ENCODE measurements around the gene SLC41A2.
A peak's percentile ranks its signal among the peaks of the same experiment; 100 is the strongest.
"Not testable (repeated sequence)": the region's sequence is repeated elsewhere in the genome, so short reads cannot be mapped to it uniquely, and the experiment has no call there.

SLC41A2 gene

GRCh38 chr12:104958001-104958804 lies at the start of gene SLC41A2:
TSS of gene SLC41A2 (minus strand) at chr12:104958290. CDS start at chr12:104928527, 29,763 bp downstream.
- peak; percentile 83 for DNase-seq (ENCODE audit: low spot score)
- no peaks in the 10 kb centered on the region for H3K9me3 Mint-ChIP-seq

GRCh38 chr12:105001476-105001875 lies 43.4 kb upstream of the SLC41A2 start:
- Mint-ChIP-seq H3K9me3 (peaks cover 30% of the 10 kb centered on the region), H3K4me3 (no peak overlapping the region), H3K27ac (no peak overlapping the region), H3K36me3 (ENCODE audit: low read depth) (peaks cover 81% of the 10 kb centered on the region), H3K27me3 (ENCODE audit: low read depth) (no peaks in the 10 kb centered on the region), H3K4me1 (ENCODE audit: low read depth) (peaks cover 4% of the 10 kb centered on the region)
- no peak for DNase-seq (ENCODE audit: low spot score)

More at GRCh38 chr12:104958001-104958804, at the start of gene SLC41A2:
- H3K27me3 Mint-ChIP-seq (ENCODE audit: low read depth) = peaks cover 61% of the 10 kb centered on the region
- H3K4me3 Mint-ChIP-seq = peak within 1 kb of the TSS; percentile 87
- no peaks in the 10 kb centered on the region for H3K36me3 Mint-ChIP-seq (ENCODE audit: low read depth)
- H3K4me1 Mint-ChIP-seq (ENCODE audit: low read depth) = peaks cover 24% of the 10 kb centered on the region
- peak within 1 kb of the TSS; percentile 76 for H3K27ac Mint-ChIP-seq

GRCh38 chr12:104999347-104999685 lies 41.2 kb upstream of the SLC41A2 start:
- Mint-ChIP-seq H3K27me3 (ENCODE audit: low read depth) (no peaks in the 10 kb centered on the region), H3K4me1 (ENCODE audit: low read depth) (peaks cover 4% of the 10 kb centered on the region), H3K27ac (no peak overlapping the region), H3K9me3 (peaks cover 26% of the 10 kb centered on the region), H3K4me3 (no peak overlapping the region), H3K36me3 (ENCODE audit: low read depth) (peaks cover 79% of the 10 kb centered on the region)
- DNase-seq (ENCODE audit: low spot score) = no peak

- DNase-seq (ENCODE audit: low spot score) = no peak
- Mint-ChIP-seq H3K4me1 (ENCODE audit: low read depth) (peaks cover 4% of the 10 kb centered on the region), H3K27me3 (ENCODE audit: low read depth) (no peaks in the 10 kb centered on the region), H3K36me3 (ENCODE audit: low read depth) (peaks cover 79% of the 10 kb centered on the region), H3K9me3 (peaks cover 26% of the 10 kb centered on the region), H3K27ac (no peak overlapping the region), H3K4me3 (no peak overlapping the region)
Measured at GRCh38 chr12:104998423-104999346, 40.6 kb upstream of the SLC41A2 start.

- no peak overlapping the region for H3K4me3 Mint-ChIP-seq
- H3K4me1 Mint-ChIP-seq (ENCODE audit: low read depth) = peaks cover 4% of the 10 kb centered on the region
- H3K27me3 Mint-ChIP-seq (ENCODE audit: low read depth) = no peaks in the 10 kb centered on the region
- H3K9me3 Mint-ChIP-seq = peaks cover 19% of the 10 kb centered on the region
- no peak for DNase-seq (ENCODE audit: low spot score)
- peaks cover 75% of the 10 kb centered on the region for H3K36me3 Mint-ChIP-seq (ENCODE audit: low read depth)
- no peak overlapping the region for H3K27ac Mint-ChIP-seq
Measured at GRCh38 chr12:104997541-104997940, 39.5 kb upstream of the SLC41A2 start.

GRCh38 chr12:104994336-104994735 lies 36.2 kb upstream of the SLC41A2 start:
- Mint-ChIP-seq H3K4me1 (ENCODE audit: low read depth) (peaks cover 8% of the 10 kb centered on the region), H3K27me3 (ENCODE audit: low read depth) (no peaks in the 10 kb centered on the region), H3K9me3 (peaks cover 4% of the 10 kb centered on the region), H3K4me3 (no peak overlapping the region), H3K36me3 (ENCODE audit: low read depth) (peaks cover 73% of the 10 kb centered on the region), H3K27ac (no peak overlapping the region)
- no peak for DNase-seq (ENCODE audit: low spot score)

- no peak for DNase-seq (ENCODE audit: low spot score)
- peaks cover 24% of the 10 kb centered on the region for H3K4me1 Mint-ChIP-seq (ENCODE audit: low read depth)
- H3K4me3 Mint-ChIP-seq = no peak overlapping the region
- H3K27me3 Mint-ChIP-seq (ENCODE audit: low read depth) = no peaks in the 10 kb centered on the region
- peaks cover 67% of the 10 kb centered on the region for H3K36me3 Mint-ChIP-seq (ENCODE audit: low read depth)
- H3K27ac Mint-ChIP-seq = no peak overlapping the region
- H3K9me3 Mint-ChIP-seq = peaks cover 8% of the 10 kb centered on the region
Measured at GRCh38 chr12:104991565-104992128, 33.6 kb upstream of the SLC41A2 start.

GRCh38 chr12:104990950-104991349 lies 32.9 kb upstream of the SLC41A2 start:
- H3K4me1 Mint-ChIP-seq (ENCODE audit: low read depth) = peaks cover 26% of the 10 kb centered on the region
- H3K27ac Mint-ChIP-seq = no peak overlapping the region
- no peak overlapping the region for H3K4me3 Mint-ChIP-seq
- peaks cover 8% of the 10 kb centered on the region for H3K9me3 Mint-ChIP-seq
- DNase-seq (ENCODE audit: low spot score) = no peak
- no peaks in the 10 kb centered on the region for H3K27me3 Mint-ChIP-seq (ENCODE audit: low read depth)
- peaks cover 64% of the 10 kb centered on the region for H3K36me3 Mint-ChIP-seq (ENCODE audit: low read depth)

- Mint-ChIP-seq H3K27ac (peak within 1 kb of the TSS; percentile 43), H3K4me1 (ENCODE audit: low read depth) (peaks cover 27% of the 10 kb centered on the region), H3K4me3 (peak within 1 kb of the TSS; percentile 88), H3K9me3 (peaks cover 8% of the 10 kb centered on the region), H3K27me3 (ENCODE audit: low read depth) (peaks cover 11% of the 10 kb centered on the region), H3K36me3 (ENCODE audit: low read depth) (peaks cover 33% of the 10 kb centered on the region)
- DNase-seq (ENCODE audit: low spot score) = peak; percentile 82
Measured at GRCh38 chr12:104986022-104986941, 28.2 kb upstream of the SLC41A2 start, which contains the start of gene NOPCHAP1. TSS of gene NOPCHAP1 (plus strand) at chr12:104986316. CDS start at chr12:104986353, 37 bp downstream.

- no peak for DNase-seq (ENCODE audit: low spot score)
- H3K27me3 Mint-ChIP-seq (ENCODE audit: low read depth) = peaks cover 20% of the 10 kb centered on the region
- H3K27ac Mint-ChIP-seq = no peak overlapping the region
- peaks cover 25% of the 10 kb centered on the region for H3K36me3 Mint-ChIP-seq (ENCODE audit: low read depth)
- H3K9me3 Mint-ChIP-seq = peaks cover 8% of the 10 kb centered on the region
- peaks cover 27% of the 10 kb centered on the region for H3K4me1 Mint-ChIP-seq (ENCODE audit: low read depth)
- H3K4me3 Mint-ChIP-seq = peak overlapping the region; percentile 88
Measured at GRCh38 chr12:104985206-104985605, 27.1 kb upstream of the SLC41A2 start.

GRCh38 chr12:104977688-104978087 lies 19.6 kb upstream of the SLC41A2 start:
- H3K27ac Mint-ChIP-seq; H3K4me3 Mint-ChIP-seq; DNase-seq (ENCODE audit: low spot score); H3K36me3 Mint-ChIP-seq (ENCODE audit: low read depth); H3K4me1 Mint-ChIP-seq (ENCODE audit: low read depth); H3K9me3 Mint-ChIP-seq: not testable (repeated sequence)
- peaks cover 24% of the 10 kb centered on the region for H3K27me3 Mint-ChIP-seq (ENCODE audit: low read depth)

- Mint-ChIP-seq H3K36me3 (ENCODE audit: low read depth) (no peaks in the 10 kb centered on the region), H3K9me3 (no peaks in the 10 kb centered on the region), H3K4me1 (ENCODE audit: low read depth) (peaks cover 3% of the 10 kb centered on the region), H3K27me3 (ENCODE audit: low read depth) (peaks cover 20% of the 10 kb centered on the region), H3K27ac (no peak overlapping the region), H3K4me3 (no peak overlapping the region)
- DNase-seq (ENCODE audit: low spot score) = no peak
Measured at GRCh38 chr12:104976703-104977102, 18.6 kb upstream of the SLC41A2 start.
